Right lobe of liver (tissue), 4 donors: Measurements from ENCODE around the gene SPC24.

ENCODE experiments used
- CTCF ChIP-seq, 4 donors: fragments of 200-600 bp in 3 of 4; fragments of 450-650 bp in 1 of 4; IDR thresholded peaks; one replicate each; pipeline versions ENCODE4 v1.5.1 to v1.8.0; 2016 to 2022; ENCODE audit warnings: antibody characterized with exemption in 4 of 4, mild to moderate bottlenecking in 2 of 4
- POLR2A ChIP-seq: fragments of 450-650 bp; IDR thresholded peaks from one replicate; pipeline ENCODE4 v1.6.1; 2017; ENCODE audit warnings: antibody characterized with exemption, mild to moderate bottlenecking
- donor health status: DM: no; HTN: no; CAD: no.
- donor health status: DM: no; HTN: no; CAD: no.
- donor health status: DM: no; HTN: yes; CAD: no.

GRCh38 chr19:11197291-11198174 is 42.0 kb upstream of the SPC24 start, which contains the start of gene KANK2:
- peak in 2 of 4 donors; percentile 23 to 26 for TF ChIP-seq CTCF (IDR thresholded peaks at IDR 0.05)
- TF ChIP-seq POLR2A, result peak; percentile 78
